Measurements from ENCODE around the gene CDON.

- TF ChIP-seq CTCF (conservative IDR thresholded peaks at IDR 0.05; ENCODE audit: low read depth, low read length), result no peak
- no peak for TF ChIP-seq EZH2phosphoT487 (IDR thresholded peaks at IDR 0.05; ENCODE audit: borderline replicate concordance, low read length)
These were observed 109.7 kb downstream of the CDON start for GRCh38 chr11:125952973-125953372.
